Measurements from ENCODE around the gene RPN1.
"Not testable (repeated sequence)": the region's sequence is repeated elsewhere in the genome, so short reads cannot be mapped to it uniquely, and the experiment has no call there.

Gene RPN1

GRCh38 chr3:128650096-128651050 is at the start of gene RPN1:
RPN1 (minus strand) TSS chr3:128650818; CDS start chr3:128650800, 18 bp downstream.
- peak; percentile 92 for DNase-seq

GRCh38 chr3:128698211-128699047 is 47.8 kb upstream of the RPN1 start:
- DNase-seq, result peak; percentile 61

- DNase-seq, result no peak
Measured at GRCh38 chr3:128697341-128697740, 46.7 kb upstream of the RPN1 start.

GRCh38 chr3:128693696-128694095 is 43.1 kb upstream of the RPN1 start:
- DNase-seq, result no peak

GRCh38 chr3:128689060-128689459 is 38.4 kb upstream of the RPN1 start:
- no peak for DNase-seq

GRCh38 chr3:128686465-128686864 is 35.8 kb upstream of the RPN1 start:
- no peak for DNase-seq

GRCh38 chr3:128684986-128685726 is 34.5 kb upstream of the RPN1 start:
- no peak for DNase-seq

- DNase-seq, result no peak
Measured at GRCh38 chr3:128683957-128684356, 33.3 kb upstream of the RPN1 start.

- DNase-seq, result no peak
Measured at GRCh38 chr3:128681369-128681829, 30.8 kb upstream of the RPN1 start.

GRCh38 chr3:128680603-128681368 is 30.2 kb upstream of the RPN1 start:
- DNase-seq, result peak; percentile 95

- DNase-seq, result no peak
Measured at GRCh38 chr3:128679338-128679737, 28.7 kb upstream of the RPN1 start.

GRCh38 chr3:128675802-128676201 is 25.2 kb upstream of the RPN1 start:
- DNase-seq, result not testable (repeated sequence)

GRCh38 chr3:128674161-128674784 is 23.7 kb upstream of the RPN1 start:
- no peak for DNase-seq

GRCh38 chr3:128667641-128668040 is 17.0 kb upstream of the RPN1 start:
- no peak for DNase-seq

- peak; percentile 55 for DNase-seq
Measured at GRCh38 chr3:128665362-128666021, 14.9 kb upstream of the RPN1 start.

- DNase-seq, result no peak
Measured at GRCh38 chr3:128663151-128663550, 12.5 kb upstream of the RPN1 start.

- DNase-seq, result no peak
Measured at GRCh38 chr3:128655531-128655930, 4.9 kb upstream of the RPN1 start.

GRCh38 chr3:128653993-128654805 is 3.6 kb upstream of the RPN1 start:
- DNase-seq, result peak; percentile 50

- not testable (repeated sequence) for DNase-seq
Measured at GRCh38 chr3:128653383-128653992, 2.9 kb upstream of the RPN1 start.
